HG02943 (cell line): Measurements from ENCODE around the gene SFTPB.

Source experiments
- ATAC-seq: cut with Tn5 transposase; IDR thresholded peaks from one replicate; pipeline ENCODE4 v1.9.1; 2021; ENCODE audit warnings: mild to moderate bottlenecking, low read depth, moderate library complexity; ENCODE audit not compliant: unreplicated experiment

Gene SFTPB

GRCh38 chr2:85703329-85703728 lies 35.3 kb upstream of the SFTPB start:
- no peak for ATAC-seq

- no peak for ATAC-seq
Observed at GRCh38 chr2:85702800-85703199, 34.8 kb upstream of the SFTPB start.

- ATAC-seq = no peak
Observed at GRCh38 chr2:85702172-85702571, 34.2 kb upstream of the SFTPB start.

DNA sequence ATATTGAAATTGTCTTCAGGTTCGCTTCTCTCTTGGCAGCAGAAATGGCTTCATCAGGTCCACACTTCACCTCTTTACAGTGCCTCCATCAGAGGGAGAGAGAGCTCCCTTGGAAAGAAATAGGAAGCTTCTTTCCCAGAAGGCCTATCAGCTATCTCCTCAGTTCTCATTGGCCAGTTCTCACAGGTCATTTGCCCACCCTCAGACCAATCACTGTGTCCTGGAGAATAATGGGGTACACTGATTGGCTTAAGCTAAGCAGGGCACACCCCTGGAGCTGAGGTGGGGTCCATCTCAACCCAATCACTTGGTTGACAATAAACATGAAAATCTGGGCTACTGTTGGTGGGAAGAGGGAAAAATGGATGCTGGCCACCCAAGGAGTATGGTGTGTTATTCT lies 31.3 kb upstream of the SFTPB start:
- ATAC-seq = no peak

- ATAC-seq = no peak
Observed at GRCh38 chr2:85698880-85699254, 30.9 kb upstream of the SFTPB start.

DNA sequence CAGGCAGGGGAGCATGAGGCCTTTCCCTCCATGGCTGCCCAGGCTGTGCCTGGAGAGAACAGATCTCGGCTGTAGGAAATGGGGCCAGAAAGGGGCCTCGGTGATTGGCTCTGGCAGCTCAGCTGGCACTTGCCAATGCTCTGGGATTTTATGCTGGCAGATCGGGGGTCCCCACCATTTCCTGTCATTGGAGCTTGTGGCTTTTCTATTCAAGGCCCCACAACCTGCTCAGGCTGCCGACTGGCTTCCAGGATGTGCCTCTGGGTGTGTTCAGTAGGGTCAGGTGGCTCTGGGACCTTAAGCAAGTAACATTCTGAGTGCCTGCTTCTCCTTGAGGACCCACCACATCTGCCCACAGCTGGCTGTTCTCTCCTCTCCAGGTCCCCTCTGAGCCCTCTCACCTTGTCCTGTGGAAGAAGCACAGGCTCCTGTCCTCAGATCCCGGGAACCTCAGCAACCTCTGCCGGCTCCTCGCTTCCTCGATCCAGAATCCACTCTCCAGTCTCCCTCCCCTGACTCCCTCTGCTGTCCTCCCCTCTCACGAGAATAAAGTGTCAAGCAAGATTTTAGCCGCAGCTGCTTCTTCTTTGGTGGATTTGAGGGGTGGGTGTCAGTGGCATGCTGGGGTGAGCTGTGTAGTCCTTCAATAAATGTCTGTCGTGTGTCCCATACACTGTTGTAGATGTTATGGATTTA lies 30.3 kb upstream of the SFTPB start:
- no peak for ATAC-seq

DNA sequence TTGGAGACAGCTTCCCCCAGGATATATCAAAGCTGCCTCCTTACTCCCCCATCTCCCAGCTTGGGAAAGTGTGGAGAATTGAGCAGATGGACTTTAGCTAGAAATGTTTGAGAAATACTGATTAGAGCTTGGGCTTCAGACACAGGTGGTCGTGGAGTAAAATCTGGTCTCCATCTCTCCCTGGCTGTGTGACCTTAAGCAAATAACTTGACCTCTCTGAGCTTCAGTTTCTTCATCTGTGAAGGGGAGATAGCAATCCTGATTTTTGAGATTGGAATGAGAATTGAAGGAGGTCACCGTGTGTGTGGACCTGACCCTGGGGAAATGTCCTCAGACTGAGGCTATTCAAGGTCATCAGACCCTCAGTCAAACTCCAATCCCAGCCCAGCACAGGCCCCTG lies 29.7 kb upstream of the SFTPB start:
- ATAC-seq = no peak

DNA sequence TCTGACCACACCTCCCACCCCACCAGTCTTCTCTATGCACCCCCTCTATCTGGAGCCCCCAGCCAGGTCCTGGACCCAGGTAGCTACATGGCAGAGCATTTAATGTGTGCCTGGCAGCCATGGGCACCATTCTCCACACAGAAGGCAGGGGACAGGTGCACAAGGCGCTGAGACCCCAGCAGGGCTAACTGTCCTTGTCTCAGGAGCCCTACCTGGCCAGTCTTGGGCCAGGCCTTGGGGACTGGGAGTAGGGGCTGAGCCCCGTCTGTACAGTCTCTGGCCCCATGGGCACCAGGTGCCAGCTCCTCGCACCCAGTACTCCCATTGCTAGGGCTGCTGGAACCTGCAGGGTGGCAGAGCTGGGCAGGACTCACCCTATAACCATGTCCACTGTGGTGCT lies 29.1 kb upstream of the SFTPB start:
- no peak for ATAC-seq

DNA sequence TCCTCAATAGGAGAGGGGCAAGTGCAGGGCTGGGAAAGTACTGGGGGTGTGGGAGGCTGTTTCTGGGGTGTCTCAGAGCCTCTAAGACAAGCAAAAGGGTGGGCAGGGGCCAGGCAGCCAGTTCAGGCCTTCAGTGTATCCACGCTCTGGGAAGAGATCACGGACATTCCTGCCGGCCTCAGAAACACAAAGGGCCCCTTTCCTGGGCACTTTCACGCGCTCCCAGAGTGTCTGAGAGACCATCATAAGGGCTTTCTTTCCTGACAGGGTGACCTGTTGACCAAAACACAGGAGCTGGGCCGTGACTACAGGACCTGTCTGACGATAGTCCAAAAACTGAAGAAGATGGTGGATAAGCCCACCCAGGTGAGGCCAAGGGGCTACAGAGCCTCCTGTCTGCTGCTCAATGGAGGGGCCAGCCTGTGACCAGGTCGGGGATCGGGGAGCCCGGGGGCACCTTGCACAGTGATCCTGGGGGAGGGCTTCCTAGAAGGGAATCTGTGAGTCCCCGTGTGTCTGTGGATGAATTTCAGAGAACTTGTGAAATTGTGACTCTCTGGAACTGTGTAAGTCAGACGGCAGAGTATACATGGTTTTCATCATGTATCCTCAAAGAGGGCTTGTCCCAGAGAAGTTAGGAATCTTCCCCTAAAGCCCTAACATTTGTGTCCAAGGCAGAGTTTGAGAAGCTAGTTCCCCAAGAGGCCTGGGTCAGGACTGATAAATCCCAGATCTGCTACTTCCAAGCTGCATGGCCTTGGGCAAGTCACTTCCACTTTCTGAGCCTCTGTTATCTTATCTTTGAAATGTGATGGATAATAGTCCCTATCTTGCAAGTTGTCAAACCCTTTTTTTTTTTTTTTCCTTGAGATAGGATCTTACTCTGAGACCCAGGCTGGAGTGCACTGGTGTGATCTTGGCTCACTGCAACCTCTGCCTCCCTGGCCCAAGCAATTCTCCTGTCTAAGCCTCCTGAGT lies 28.0 kb upstream of the SFTPB start:
- ATAC-seq = no peak

DNA sequence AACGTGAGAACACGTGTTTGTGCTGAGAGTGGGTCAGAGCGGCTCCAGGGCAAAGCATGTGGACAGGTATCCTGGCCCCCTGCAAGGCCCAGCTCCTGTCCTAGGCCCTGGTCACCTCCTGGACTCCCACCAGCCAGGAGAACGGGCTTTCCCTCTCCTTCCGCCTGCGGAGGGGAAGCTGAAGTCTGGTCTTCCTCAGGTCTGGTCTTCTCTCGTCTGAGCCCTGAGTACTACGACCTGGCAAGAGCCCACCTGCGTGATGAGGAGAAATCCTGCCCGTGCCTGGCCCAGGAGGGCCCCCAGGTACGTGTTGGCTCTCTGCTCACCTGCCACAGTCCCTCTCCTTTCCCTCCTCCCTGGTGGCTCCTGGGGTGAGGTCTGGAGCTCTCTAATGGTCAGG lies 27.1 kb upstream of the SFTPB start:
- no peak for ATAC-seq

DNA sequence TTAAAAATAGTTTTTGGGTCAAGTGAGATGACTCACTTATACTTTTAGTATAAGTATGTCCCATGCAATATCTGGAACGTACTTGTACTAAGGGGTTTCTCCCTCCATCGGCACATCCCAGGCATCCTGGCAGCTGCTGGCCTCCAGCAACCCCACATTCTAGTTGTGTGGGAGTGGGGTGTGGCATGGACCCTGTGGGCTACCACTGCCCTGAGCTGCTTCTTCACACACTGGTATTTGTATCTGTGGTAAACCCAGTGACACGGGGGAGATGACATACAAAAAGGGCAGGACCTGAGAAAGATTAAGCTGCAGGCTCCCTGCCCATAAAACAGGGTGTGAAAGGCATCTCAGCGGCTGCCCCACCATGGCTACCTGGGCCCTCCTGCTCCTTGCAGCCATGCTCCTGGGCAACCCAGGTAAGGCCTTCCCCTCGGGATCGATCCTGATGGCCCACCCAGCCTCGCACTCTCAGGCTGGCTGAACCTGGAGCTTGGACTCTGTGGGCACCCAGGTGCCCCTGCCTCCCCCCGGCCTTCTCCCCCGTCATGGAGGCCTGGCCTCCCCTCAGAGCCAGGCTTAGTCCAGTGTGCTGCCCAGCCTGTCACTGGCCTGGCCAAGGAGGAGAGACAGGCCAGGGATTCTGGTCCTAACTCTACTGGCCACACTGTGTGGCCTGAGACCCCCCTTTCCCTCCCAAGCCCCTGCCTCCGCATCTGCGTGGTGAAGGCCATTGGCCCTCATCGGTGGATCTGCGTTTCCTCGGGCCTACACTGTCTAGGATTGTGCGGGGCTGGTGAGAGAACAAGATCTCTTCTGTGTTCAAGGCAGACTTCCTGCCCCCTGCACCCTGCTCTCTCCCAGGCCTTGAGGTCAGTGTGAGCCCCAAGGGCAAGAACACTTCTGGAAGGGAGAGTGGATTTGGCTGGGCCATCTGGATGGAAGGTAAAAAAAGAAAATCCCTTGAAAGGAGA lies 26.3 kb upstream of the SFTPB start, which contains the start of gene GNLY:
TSS of gene GNLY (plus strand) at position 307 of the 974 bp plus-strand sequence. CDS start at position 368, 61 bp downstream.
- ATAC-seq = no peak

GRCh38 chr2:85692039-85692645 lies 24.1 kb upstream of the SFTPB start:
- ATAC-seq = no peak

- ATAC-seq = no peak
Observed at GRCh38 chr2:85690932-85691331, 22.9 kb upstream of the SFTPB start.

- no peak for ATAC-seq
Observed at GRCh38 chr2:85684806-85685205, 16.8 kb upstream of the SFTPB start.

DNA sequence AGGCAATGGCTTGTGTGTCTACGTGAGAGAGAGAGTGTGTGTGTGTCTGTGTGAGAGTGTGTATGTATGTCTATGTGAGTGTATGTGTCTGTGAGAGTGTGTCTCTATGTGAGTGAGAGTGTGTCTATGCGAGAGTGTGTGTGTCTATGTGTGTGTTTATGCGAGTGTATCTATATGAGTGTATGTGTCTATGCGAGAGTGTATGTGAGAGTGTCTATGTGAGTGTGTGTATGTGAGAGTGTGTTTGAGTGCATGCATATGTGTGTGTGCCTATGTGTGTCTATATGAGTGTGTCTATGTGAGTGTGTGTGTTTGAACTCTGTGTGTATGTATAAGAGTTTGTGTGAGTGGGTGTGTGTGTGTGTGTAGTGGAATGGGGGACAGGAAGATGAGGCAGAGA lies 16.4 kb upstream of the SFTPB start:
- no peak for ATAC-seq

- ATAC-seq = no peak
Observed at GRCh38 chr2:85682378-85682777, 14.4 kb upstream of the SFTPB start.

- no peak for ATAC-seq
Observed at GRCh38 chr2:85681776-85682175, 13.8 kb upstream of the SFTPB start.

- no peak for ATAC-seq
Observed at GRCh38 chr2:85681372-85681763, 13.4 kb upstream of the SFTPB start.

- ATAC-seq = no peak
Observed at GRCh38 chr2:85680707-85681371, 12.8 kb upstream of the SFTPB start.
